HG03521 (cell line): ENCODE data around the gene HJV.
"Not testable (repeated sequence)": the region's sequence is repeated elsewhere in the genome, so short reads cannot be mapped to it uniquely, and the experiment has no call there.

Experiments
- ATAC-seq: cut with Tn5 transposase; IDR thresholded peaks from one replicate; pipeline ENCODE4 v1.9.1; 2021; ENCODE audit warnings: mild to moderate bottlenecking, moderate library complexity; ENCODE audit not compliant: unreplicated experiment

The HJV gene

GRCh38 chr1:146021622-146022402 lies at the start of gene HJV:
Gene HJV, minus strand, starts transcription at chr1:146021735. Its CDS starts 1,504 bp downstream, at chr1:146020231.
- ATAC-seq, result no peak

- ATAC-seq, result not testable (repeated sequence)
Observed at GRCh38 chr1:146059148-146059547, 37.6 kb upstream of the HJV start.

- ATAC-seq, result peak; percentile 63
Observed at GRCh38 chr1:146051852-146052676, 30.5 kb upstream of the HJV start.

DNA sequence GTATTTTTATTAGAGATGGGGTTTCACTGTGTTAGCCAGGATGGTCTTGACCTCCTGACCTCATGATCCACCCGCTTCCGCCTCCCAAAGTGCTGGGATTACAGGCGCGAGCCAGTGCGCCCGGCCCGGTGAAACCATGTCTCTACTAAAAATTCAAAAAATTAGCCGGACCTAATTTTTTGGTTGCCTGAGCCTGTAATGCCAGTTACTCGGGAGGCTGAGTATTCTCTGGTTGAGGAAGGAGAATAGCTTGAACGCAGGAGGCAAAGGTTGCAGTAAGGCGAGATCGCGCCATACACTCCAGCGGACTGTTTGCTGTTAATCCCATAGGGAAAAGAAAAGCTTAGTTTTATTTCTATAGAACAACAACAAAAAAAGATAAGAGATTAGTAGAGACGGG lies 29.9 kb upstream of the HJV start:
- no peak for ATAC-seq

GRCh38 chr1:146050652-146050963 lies 29.1 kb upstream of the HJV start:
- not testable (repeated sequence) for ATAC-seq

DNA sequence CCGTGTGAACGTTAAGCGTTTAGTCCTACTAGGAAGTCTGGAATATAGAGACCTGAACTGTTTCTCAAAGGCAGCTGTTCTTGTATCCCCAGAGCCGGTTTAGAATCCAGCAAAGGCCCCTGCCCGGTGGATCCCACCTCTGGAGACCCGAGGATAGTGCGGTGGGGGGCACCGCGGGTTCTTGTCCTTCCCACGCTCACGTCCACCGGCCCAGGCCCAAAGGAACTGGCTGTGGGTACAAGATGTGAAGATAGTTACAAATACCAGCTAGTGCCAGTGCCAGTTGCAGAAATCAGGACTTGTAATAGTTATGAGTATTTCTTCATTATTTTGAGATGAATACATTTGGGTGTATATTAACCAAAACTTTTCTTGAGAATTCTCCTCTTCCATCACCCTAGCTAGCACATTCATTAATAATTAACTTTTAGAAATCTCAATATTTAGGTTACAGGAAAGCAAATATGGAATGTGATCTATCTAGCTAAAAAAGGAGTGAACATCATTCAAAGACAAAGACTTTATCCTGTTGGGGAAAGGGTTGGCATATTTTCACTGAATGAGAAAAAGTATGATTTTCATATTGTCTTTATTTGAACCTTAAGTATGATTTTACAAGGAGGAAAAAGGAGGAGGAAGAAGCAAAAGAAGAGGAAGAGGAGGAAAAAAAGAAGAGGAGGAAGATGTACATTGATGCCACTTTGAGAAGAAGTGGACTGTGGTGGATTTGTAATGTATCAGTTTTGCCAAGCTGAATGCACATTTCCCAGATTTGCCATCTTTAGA lies 28.5 kb upstream of the HJV start:
- not testable (repeated sequence) for ATAC-seq

DNA sequence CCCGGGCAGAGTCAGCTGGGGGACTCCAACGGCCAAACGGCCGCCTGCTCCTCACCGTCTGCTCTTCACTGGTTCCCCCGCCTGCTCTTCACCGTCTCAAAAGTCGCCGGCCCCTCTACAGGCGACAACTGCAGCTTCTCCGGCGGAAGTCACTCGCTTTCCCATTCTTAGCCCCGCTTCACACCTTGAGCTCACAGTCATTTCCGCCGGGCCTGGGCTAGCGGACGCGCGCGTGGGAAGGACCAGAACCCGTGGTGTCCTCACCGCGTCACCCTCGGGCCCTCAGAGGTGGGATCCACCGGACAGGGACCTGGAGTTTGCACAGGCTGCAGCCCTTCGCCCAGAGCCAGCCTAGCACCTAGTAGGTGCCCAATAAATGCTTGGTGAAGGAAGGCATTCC lies 27.9 kb upstream of the HJV start:
- no peak for ATAC-seq

DNA sequence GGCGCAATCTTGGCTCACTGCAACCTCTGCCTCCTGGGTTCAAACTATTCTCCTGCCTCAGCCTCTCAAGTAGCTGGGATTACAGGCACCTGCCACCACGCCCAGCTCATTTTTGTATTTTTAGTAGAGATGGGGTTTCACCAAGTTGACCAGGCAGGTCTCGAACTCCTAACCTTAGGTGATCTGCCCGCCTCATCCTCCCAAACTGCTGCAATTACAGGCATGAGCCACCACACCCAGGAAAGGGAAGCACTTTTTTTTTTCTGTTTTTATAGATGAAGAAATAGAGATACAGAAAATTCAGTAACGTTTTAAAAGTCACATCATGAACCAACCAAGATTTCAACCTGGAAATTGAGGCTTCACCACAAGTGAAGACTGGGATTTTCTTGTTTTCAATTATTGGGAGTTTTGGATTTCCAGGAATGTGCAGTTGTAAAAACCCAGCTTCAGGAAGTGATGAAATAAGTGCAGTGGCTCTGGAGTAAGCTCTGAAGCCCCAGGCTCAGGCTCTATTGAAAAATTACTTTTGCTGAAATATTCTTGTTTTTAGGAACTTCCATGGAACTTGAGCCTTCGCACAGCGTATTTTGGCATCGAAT lies 27.1 kb upstream of the HJV start:
- not testable (repeated sequence) for ATAC-seq

DNA sequence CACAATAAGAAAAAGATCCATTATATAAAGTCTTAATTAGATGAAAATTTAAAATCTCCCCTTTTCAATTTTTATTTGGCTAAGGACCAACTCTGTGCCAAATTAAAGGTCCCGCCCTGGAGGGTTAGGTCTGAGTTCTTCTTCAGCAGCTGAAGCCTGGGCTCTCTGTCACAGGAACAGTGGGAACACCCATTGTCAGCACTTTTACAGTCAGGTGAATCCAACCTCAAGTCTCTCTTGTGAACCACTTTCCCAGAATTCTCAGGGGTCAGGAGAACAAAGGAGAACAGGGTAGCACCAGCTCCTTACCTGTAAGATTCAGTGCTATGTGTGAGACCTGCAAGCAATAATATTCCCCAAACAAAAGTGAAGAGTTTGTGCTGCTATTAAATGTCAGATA lies 25.1 kb upstream of the HJV start:
- no peak for ATAC-seq

DNA sequence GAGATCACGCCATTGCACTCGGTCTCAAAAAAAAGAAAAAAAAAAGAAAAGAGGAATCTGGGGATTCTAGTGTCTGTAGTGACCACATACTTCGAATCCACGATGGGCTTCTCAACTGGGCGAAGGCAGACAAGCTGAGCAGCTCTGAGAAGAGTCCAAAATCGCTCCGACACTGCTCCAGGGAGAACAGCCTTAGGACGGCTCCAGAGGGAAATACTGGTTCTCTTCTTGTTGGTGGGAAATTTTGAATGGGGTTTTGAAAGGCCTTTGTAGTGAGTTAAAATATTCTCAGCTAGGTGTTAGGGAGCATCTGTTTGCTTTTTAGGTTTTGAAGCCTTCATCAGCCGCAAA lies 18.3 kb upstream of the HJV start:
- ATAC-seq, result no peak

DNA sequence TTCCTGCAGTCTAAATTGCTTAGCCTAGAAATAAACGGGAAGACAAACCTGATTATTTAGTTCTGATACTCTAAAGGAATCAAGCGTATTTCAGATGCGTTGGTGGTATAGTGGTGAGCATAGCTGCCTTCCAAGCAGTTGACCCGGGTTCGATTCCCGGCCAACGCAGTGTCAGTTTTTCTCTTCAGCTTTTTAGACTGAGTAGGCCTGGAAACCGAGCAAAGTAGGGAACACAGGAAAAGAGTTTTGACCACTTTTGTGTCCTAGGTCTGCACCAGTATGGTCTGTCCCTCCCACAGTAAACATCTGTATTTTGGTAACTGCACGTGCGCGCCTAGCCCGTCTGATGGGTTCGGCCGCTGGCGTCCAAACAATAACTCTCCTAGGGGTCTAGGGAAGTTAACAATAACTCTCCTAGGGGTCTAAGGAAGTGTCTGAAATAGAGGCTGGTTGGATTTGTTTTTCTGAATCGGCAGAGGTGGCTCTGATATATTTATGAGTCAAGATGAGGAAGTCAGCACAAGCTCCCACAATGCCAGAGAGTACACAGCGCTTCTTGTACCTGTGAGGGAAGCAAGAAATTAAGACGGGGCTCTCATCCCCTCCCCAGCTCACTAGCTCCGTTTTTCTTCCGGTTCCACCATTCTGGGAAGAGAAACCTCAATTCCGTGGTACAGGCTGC lies 15.6 kb upstream of the HJV start:
- no peak for ATAC-seq

- ATAC-seq, result no peak
Observed at GRCh38 chr1:146036241-146036964, 14.9 kb upstream of the HJV start.

- no peak for ATAC-seq
Observed at GRCh38 chr1:146035048-146035423, 13.5 kb upstream of the HJV start.

DNA sequence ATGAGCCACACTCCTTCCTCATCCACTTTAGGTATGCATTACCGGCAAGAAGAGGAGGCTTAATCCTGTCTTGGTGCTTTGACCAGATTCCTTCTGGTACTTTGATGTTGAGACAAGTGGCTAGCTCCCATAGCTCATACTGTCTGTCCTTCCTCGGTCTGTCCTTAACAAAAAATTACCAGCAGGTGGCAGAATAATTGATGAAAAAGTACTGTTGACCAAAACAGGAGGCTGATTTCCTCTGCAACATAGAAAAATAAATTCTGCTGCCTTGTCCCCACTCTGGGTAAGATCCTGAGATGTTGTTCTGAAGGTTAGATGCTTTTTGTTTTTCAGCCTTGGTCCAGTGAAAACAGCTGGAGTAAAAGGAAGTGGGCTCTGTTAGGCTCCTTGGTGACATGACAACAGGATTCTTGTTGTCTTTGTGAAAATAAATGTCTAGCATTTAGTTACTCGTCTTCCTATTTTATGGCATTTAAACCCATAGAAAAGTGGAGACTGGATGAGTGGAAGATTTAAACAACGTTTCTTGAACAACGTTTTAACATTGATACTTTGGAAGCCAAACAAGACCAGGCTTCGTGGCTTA lies 11.2 kb upstream of the HJV start:
- no peak for ATAC-seq

- ATAC-seq, result no peak
Observed at GRCh38 chr1:146031476-146031875, 9.9 kb upstream of the HJV start.

GRCh38 chr1:146029117-146029516 lies 7.6 kb upstream of the HJV start:
- ATAC-seq, result no peak

- not testable (repeated sequence) for ATAC-seq
Observed at GRCh38 chr1:146026650-146027049, 5.1 kb upstream of the HJV start.

DNA sequence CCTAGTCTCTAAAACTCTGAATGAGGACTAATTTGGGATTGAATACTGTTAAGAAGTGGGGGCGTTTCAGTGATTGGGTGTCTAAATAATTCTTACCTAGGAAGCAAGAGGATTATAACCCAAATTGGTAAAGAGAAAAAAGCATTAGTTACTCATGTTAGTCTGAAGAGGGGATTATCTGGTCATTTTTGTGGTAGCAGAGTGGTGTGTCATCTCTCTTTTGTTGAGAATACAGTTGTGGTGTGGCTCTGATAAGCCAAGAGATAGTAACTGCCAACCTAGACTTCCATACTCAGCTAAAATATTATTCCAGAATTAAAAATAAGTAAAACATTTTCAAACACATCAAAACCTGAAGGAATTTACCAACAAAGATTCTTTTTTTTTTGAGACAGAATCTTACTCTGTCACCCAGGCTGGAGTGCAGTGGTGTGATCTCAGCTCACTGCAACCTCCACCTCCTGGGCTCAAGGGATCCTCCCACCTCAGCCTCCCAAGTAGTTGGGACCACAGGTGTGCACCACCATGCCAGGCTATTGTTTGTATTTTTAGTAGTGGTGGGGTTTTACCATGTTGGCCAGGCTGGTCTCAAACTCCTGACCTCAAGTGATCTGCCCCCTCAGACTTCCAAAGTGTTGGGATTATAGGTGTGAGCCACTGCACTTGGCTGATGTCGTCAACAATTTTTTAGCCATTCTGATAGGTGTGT lies 4.4 kb upstream of the HJV start:
- ATAC-seq, result not testable (repeated sequence)
